Nephron progenitor cell (in vitro differentiated cells): ENCODE data around the gene SEMA7A.

Source experiments
- DNase-seq: peaks from one replicate; pipeline ENCODE4 v3.0.0; 2021
- H3K27ac Mint-ChIP-seq: 2 replicates; pipeline ENCODE4 v1.8.0; 2021; ENCODE audit warnings: mild to moderate bottlenecking, moderate library complexity, mixed read lengths
- H3K27me3 Mint-ChIP-seq: 2 replicates; pipeline ENCODE4 v1.8.0; 2021; ENCODE audit warnings: mild to moderate bottlenecking, low read depth, mixed read lengths; ENCODE audit not compliant: poor library complexity
- H3K36me3 Mint-ChIP-seq: 2 replicates; pipeline ENCODE4 v1.8.0; 2021; ENCODE audit warnings: low read depth, mixed read lengths
- H3K4me1 Mint-ChIP-seq: 2 replicates; pipeline ENCODE4 v1.8.0; 2021; ENCODE audit warnings: mixed read lengths
- H3K4me3 Mint-ChIP-seq: 2 replicates; pipeline ENCODE4 v1.8.0; 2021; ENCODE audit warnings: mild to moderate bottlenecking, moderate library complexity, mixed read lengths
- H3K9me3 Mint-ChIP-seq: 2 replicates; pipeline ENCODE4 v1.8.0; 2021; ENCODE audit warnings: mild to moderate bottlenecking, moderate library complexity, mixed read lengths
- CTCF ChIP-seq: fragments of 200-600 bp; sonication (generic); IDR thresholded peaks from 2 replicates; pipeline ENCODE4 v1.5.0; 2021; ENCODE audit warnings: antibody characterized with exemption

The SEMA7A gene

DNA sequence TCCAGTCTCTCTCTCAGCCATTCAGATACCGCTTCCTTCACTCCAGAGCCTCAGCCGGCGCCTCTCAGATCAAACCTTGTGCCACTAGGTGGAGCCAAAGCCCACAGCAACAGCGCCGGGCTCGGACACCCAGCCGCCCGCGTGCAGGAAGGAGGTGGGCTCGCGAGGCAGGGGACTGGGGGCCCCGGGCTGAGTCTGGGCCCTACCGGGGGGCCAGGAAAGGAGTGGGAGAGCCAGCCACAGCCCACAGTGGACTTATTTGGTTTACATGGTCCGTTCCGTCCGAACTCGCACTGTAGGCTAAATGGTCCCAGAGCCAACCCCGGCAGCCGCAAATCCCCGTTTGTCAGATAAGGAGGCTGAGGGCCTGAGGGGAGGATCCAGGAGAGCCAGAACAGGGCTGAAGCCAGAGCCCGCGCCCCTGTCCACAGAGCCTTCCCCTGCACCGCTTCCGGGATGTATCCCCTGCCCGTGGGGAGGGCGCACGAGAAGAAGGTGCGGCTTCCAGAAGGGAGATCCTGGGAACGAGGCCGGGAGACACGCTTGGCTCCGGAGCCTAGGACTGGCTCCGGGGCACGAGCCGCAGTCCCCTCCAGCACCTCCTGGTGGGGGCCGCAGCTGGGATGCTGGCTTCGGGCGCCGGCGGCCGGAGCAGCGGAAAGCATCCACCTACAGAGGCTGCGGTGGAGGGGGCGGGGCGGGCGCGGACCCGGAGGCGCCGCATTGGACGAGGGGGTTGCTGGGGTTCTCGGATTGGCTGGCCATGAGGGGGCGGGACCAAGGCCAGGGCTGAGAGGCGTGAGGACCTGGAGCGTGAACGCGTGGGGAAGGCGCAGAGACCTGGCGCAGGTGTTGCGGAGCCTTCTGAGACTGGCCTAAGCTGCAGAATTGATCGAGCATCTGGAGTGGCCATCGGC is 59.8 kb downstream of the SEMA7A start:
- Mint-ChIP-seq H3K4me1 (peaks cover 29% of the 10 kb centered on the region), H3K27me3 (peaks cover 15% of the 10 kb centered on the region), H3K36me3 (no peaks in the 10 kb centered on the region), H3K4me3 (peak overlapping the region; percentile 82), H3K9me3 (no peaks in the 10 kb centered on the region), H3K27ac (no peak overlapping the region)
- peak; percentile 88 for TF ChIP-seq CTCF
- DNase-seq, result peak; percentile 97

GRCh38 chr15:74373056-74373650 is 60.6 kb downstream of the SEMA7A start:
- Mint-ChIP-seq H3K4me3 (peak overlapping the region; percentile 82), H3K27ac (no peak overlapping the region), H3K9me3 (no peaks in the 10 kb centered on the region), H3K27me3 (peaks cover 18% of the 10 kb centered on the region), H3K36me3 (no peaks in the 10 kb centered on the region), H3K4me1 (peaks cover 31% of the 10 kb centered on the region)
- TF ChIP-seq CTCF, result no peak
- DNase-seq, result no peak

- peaks cover 39% of the 10 kb centered on the region for H3K4me1 Mint-ChIP-seq
- H3K27ac Mint-ChIP-seq, result no peak overlapping the region
- no peak for DNase-seq
- TF ChIP-seq CTCF, result no peak
- no peaks in the 10 kb centered on the region for H3K36me3 Mint-ChIP-seq
- no peaks in the 10 kb centered on the region for H3K9me3 Mint-ChIP-seq
- peaks cover 14% of the 10 kb centered on the region for H3K27me3 Mint-ChIP-seq
- H3K4me3 Mint-ChIP-seq, result no peak overlapping the region
Observed at GRCh38 chr15:74370471-74370870, 63.3 kb downstream of the SEMA7A start.

DNA sequence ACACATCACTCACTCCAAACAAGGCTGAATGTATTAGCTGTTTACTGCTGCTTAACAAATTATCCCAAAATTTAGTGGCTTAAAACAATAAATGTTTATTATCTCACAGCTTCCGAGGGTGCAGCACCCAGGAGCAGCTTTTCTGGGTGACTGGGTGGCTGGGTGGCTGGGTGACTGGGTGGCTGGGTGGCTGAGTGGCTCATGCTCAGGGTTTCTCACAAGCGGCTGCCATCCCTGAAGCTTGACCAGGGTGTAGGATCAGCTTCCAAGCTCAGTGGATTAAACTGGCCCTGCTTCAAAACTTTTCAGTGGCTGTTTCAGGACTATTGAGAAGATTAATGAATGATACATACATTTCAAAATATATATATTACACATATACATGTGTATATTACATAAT is 64.0 kb downstream of the SEMA7A start:
- peaks cover 14% of the 10 kb centered on the region for H3K27me3 Mint-ChIP-seq

DNA sequence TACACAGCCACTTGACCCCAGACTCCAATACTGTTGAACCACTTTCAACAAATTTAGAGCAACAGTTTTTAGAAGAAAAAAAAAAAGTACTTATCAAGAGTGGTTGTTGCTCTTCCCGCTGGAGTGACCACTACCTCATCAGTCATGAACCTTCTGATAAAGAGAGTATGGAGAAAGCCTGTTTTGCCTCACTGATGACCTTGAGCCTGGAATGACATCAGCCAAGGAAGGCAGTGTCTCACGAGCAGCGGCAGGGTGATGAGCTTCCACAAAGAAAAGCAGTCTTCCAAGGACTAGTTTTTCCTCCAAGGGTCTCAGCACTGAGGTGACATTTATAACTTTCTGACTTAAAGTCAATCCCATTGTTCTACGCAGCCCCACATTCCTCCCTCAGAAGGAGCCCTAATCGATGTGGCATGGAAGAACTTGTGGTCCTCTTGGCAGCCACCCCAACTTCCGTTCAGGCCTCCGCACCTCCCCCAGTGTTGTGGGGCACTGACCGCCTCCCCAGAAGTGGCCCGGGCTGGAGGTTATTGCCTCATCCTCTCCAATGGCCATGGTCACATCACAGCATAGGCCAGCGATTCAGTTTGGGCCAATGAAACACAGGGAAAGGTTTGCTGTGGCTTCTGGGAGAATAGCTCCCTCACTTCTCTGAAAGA is 64.5 kb downstream of the SEMA7A start:
- no peaks in the 10 kb centered on the region for H3K9me3 Mint-ChIP-seq
- H3K4me3 Mint-ChIP-seq, result no peak overlapping the region
- H3K36me3 Mint-ChIP-seq, result no peaks in the 10 kb centered on the region
- no peak for DNase-seq
- H3K27me3 Mint-ChIP-seq, result peaks cover 14% of the 10 kb centered on the region
- H3K4me1 Mint-ChIP-seq, result peaks cover 42% of the 10 kb centered on the region
- peak overlapping the region; percentile 79 for H3K27ac Mint-ChIP-seq
- no peak for TF ChIP-seq CTCF

More for the DNA sequence above, 64.0 kb downstream of the SEMA7A start:
- H3K27ac Mint-ChIP-seq, result no peak overlapping the region
- H3K36me3 Mint-ChIP-seq, result no peaks in the 10 kb centered on the region
- no peak for TF ChIP-seq CTCF
- H3K4me1 Mint-ChIP-seq, result peaks cover 39% of the 10 kb centered on the region
- no peak for DNase-seq
- H3K4me3 Mint-ChIP-seq, result no peak overlapping the region
- H3K9me3 Mint-ChIP-seq, result no peaks in the 10 kb centered on the region
